Measurements from ENCODE around the gene HOXB3.
A peak's percentile ranks its signal among the peaks of the same experiment; 100 is the strongest.

HOXB3 gene

GRCh38 chr17:48630925-48631692 lies 41.1 kb upstream of the HOXB3 start:
- H3K9me3 ChIP-seq (ENCODE audit: control insufficient read depth in 2 of 2, low read length in 2 of 2): no peaks in the 10 kb centered on the region
- H3K4me1 ChIP-seq (ENCODE audit: control insufficient read depth in 2 of 2, insufficient read depth in 2 of 2, low read length in 2 of 2): peaks cover 52 to 78% of the 10 kb centered on the region in 2 donors
- H3K9ac ChIP-seq (ENCODE audit: low read depth in 1 of 2, low read length in 2 of 2): peak overlapping the region; percentile 84 to 86
- H3K36me3 ChIP-seq (ENCODE audit: control insufficient read depth in 2 of 2, insufficient read depth in 2 of 2, low read length in 2 of 2): peaks cover 2 to 6% of the 10 kb centered on the region in 2 donors
- H3K4me3 ChIP-seq (ENCODE audit: low read length in 2 of 2): peak overlapping the region; percentile 70 to 71
- peak overlapping the region; percentile 89 for H3K27ac ChIP-seq (ENCODE audit: low read depth in 2 of 2, low read length in 2 of 2)
- peaks cover 26 to 44% of the 10 kb centered on the region in 2 donors for H3K27me3 ChIP-seq (ENCODE audit: control insufficient read depth in 2 of 2, insufficient read depth in 2 of 2, low read length in 2 of 2)

- H3K36me3 ChIP-seq (ENCODE audit: control insufficient read depth in 2 of 2, insufficient read depth in 2 of 2, low read length in 2 of 2): no peaks in the 10 kb centered on the region
- peak overlapping the region; percentile 17 to 71 for H3K4me3 ChIP-seq (ENCODE audit: low read length in 2 of 2)
- H3K9me3 ChIP-seq (ENCODE audit: control insufficient read depth in 2 of 2, low read length in 2 of 2): no peaks in the 10 kb centered on the region
- H3K4me1 ChIP-seq (ENCODE audit: control insufficient read depth in 2 of 2, insufficient read depth in 2 of 2, low read length in 2 of 2): peaks cover 56 to 72% of the 10 kb centered on the region in 2 donors
- peak overlapping the region; percentile 52 to 86 for H3K9ac ChIP-seq (ENCODE audit: low read depth in 1 of 2, low read length in 2 of 2)
- peak overlapping the region; percentile 89 for H3K27ac ChIP-seq (ENCODE audit: low read depth in 2 of 2, low read length in 2 of 2)
- H3K27me3 ChIP-seq (ENCODE audit: control insufficient read depth in 2 of 2, insufficient read depth in 2 of 2, low read length in 2 of 2): peaks cover 25 to 36% of the 10 kb centered on the region in 2 donors
Observed at GRCh38 chr17:48630009-48630924, 40.2 kb upstream of the HOXB3 start.

- no peaks in the 10 kb centered on the region for H3K36me3 ChIP-seq (ENCODE audit: control insufficient read depth in 2 of 2, insufficient read depth in 2 of 2, low read length in 2 of 2)
- no peaks in the 10 kb centered on the region for H3K9me3 ChIP-seq (ENCODE audit: control insufficient read depth in 2 of 2, low read length in 2 of 2)
- peak overlapping the region; percentile 5 to 71 for H3K4me3 ChIP-seq (ENCODE audit: low read length in 2 of 2)
- peaks cover 25 to 37% of the 10 kb centered on the region in 2 donors for H3K27me3 ChIP-seq (ENCODE audit: control insufficient read depth in 2 of 2, insufficient read depth in 2 of 2, low read length in 2 of 2)
- H3K27ac ChIP-seq (ENCODE audit: low read depth in 2 of 2, low read length in 2 of 2): peak overlapping the region; percentile 91 to 94
- H3K9ac ChIP-seq (ENCODE audit: low read depth in 1 of 2, low read length in 2 of 2): peak overlapping the region; percentile 57 to 84
- H3K4me1 ChIP-seq (ENCODE audit: control insufficient read depth in 2 of 2, insufficient read depth in 2 of 2, low read length in 2 of 2): peaks cover 52 to 69% of the 10 kb centered on the region in 2 donors
Observed at GRCh38 chr17:48629411-48629759, 39.3 kb upstream of the HOXB3 start.

- H3K27ac ChIP-seq (ENCODE audit: low read depth in 2 of 2, low read length in 2 of 2): peak overlapping the region; percentile 91 to 94
- peaks cover 53 to 69% of the 10 kb centered on the region in 2 donors for H3K4me1 ChIP-seq (ENCODE audit: control insufficient read depth in 2 of 2, insufficient read depth in 2 of 2, low read length in 2 of 2)
- H3K36me3 ChIP-seq (ENCODE audit: control insufficient read depth in 2 of 2, insufficient read depth in 2 of 2, low read length in 2 of 2): no peaks in the 10 kb centered on the region
- peaks cover 25 to 40% of the 10 kb centered on the region in 2 donors for H3K27me3 ChIP-seq (ENCODE audit: control insufficient read depth in 2 of 2, insufficient read depth in 2 of 2, low read length in 2 of 2)
- H3K9ac ChIP-seq (ENCODE audit: low read depth in 1 of 2, low read length in 2 of 2): peak overlapping the region; percentile 68 to 84
- H3K4me3 ChIP-seq (ENCODE audit: low read length in 2 of 2): peak overlapping the region; percentile 5 to 71
- no peaks in the 10 kb centered on the region for H3K9me3 ChIP-seq (ENCODE audit: control insufficient read depth in 2 of 2, low read length in 2 of 2)
Observed at GRCh38 chr17:48628649-48629410, 38.8 kb upstream of the HOXB3 start.

GRCh38 chr17:48627623-48628521 lies 37.8 kb upstream of the HOXB3 start:
- peak overlapping the region; percentile 71 to 74 for H3K4me3 ChIP-seq (ENCODE audit: low read length in 2 of 2)
- H3K9me3 ChIP-seq (ENCODE audit: control insufficient read depth in 2 of 2, low read length in 2 of 2): no peaks in the 10 kb centered on the region
- peak overlapping the region; percentile 91 to 94 for H3K27ac ChIP-seq (ENCODE audit: low read depth in 2 of 2, low read length in 2 of 2)
- peak overlapping the region; percentile 68 to 84 for H3K9ac ChIP-seq (ENCODE audit: low read depth in 1 of 2, low read length in 2 of 2)
- peaks cover 21 to 44% of the 10 kb centered on the region in 2 donors for H3K27me3 ChIP-seq (ENCODE audit: control insufficient read depth in 2 of 2, insufficient read depth in 2 of 2, low read length in 2 of 2)
- no peaks in the 10 kb centered on the region for H3K36me3 ChIP-seq (ENCODE audit: control insufficient read depth in 2 of 2, insufficient read depth in 2 of 2, low read length in 2 of 2)
- H3K4me1 ChIP-seq (ENCODE audit: control insufficient read depth in 2 of 2, insufficient read depth in 2 of 2, low read length in 2 of 2): peaks cover 53 to 64% of the 10 kb centered on the region in 2 donors

- peaks cover 52 to 59% of the 10 kb centered on the region in 2 donors for H3K4me1 ChIP-seq (ENCODE audit: control insufficient read depth in 2 of 2, insufficient read depth in 2 of 2, low read length in 2 of 2)
- H3K4me3 ChIP-seq (ENCODE audit: low read length in 2 of 2): peak overlapping the region; percentile 71 to 74
- H3K27me3 ChIP-seq (ENCODE audit: control insufficient read depth in 2 of 2, insufficient read depth in 2 of 2, low read length in 2 of 2): peaks cover 21 to 42% of the 10 kb centered on the region in 2 donors
- H3K9me3 ChIP-seq (ENCODE audit: control insufficient read depth in 2 of 2, low read length in 2 of 2): no peaks in the 10 kb centered on the region
- peak overlapping the region; percentile 91 to 94 for H3K27ac ChIP-seq (ENCODE audit: low read depth in 2 of 2, low read length in 2 of 2)
- H3K36me3 ChIP-seq (ENCODE audit: control insufficient read depth in 2 of 2, insufficient read depth in 2 of 2, low read length in 2 of 2): no peaks in the 10 kb centered on the region
- H3K9ac ChIP-seq (ENCODE audit: low read depth in 1 of 2, low read length in 2 of 2): peak overlapping the region; percentile 68 to 84
Observed at GRCh38 chr17:48627118-48627597, 37.1 kb upstream of the HOXB3 start.

- H3K9me3 ChIP-seq (ENCODE audit: control insufficient read depth in 2 of 2, low read length in 2 of 2): no peaks in the 10 kb centered on the region
- peaks cover 21 to 48% of the 10 kb centered on the region in 2 donors for H3K27me3 ChIP-seq (ENCODE audit: control insufficient read depth in 2 of 2, insufficient read depth in 2 of 2, low read length in 2 of 2)
- peaks cover 52 to 57% of the 10 kb centered on the region in 2 donors for H3K4me1 ChIP-seq (ENCODE audit: control insufficient read depth in 2 of 2, insufficient read depth in 2 of 2, low read length in 2 of 2)
- no peaks in the 10 kb centered on the region for H3K36me3 ChIP-seq (ENCODE audit: control insufficient read depth in 2 of 2, insufficient read depth in 2 of 2, low read length in 2 of 2)
- H3K27ac ChIP-seq (ENCODE audit: low read depth in 2 of 2, low read length in 2 of 2): peak within 1 kb of the TSS; percentile 91 to 94
- peak within 1 kb of the TSS; percentile 72 to 74 for H3K4me3 ChIP-seq (ENCODE audit: low read length in 2 of 2)
- H3K9ac ChIP-seq (ENCODE audit: low read depth in 1 of 2, low read length in 2 of 2): peak within 1 kb of the TSS; percentile 75 to 84
Observed at GRCh38 chr17:48626245-48627117, 36.4 kb upstream of the HOXB3 start, which contains the start of gene HOXB9. TSS of gene HOXB9 (minus strand) at chr17:48626358. CDS start at chr17:48626269, 89 bp downstream.

- peaks cover 54 to 55% of the 10 kb centered on the region in 2 donors for H3K4me1 ChIP-seq (ENCODE audit: control insufficient read depth in 2 of 2, insufficient read depth in 2 of 2, low read length in 2 of 2)
- peak overlapping the region; percentile 75 to 84 for H3K9ac ChIP-seq (ENCODE audit: low read depth in 1 of 2, low read length in 2 of 2)
- H3K36me3 ChIP-seq (ENCODE audit: control insufficient read depth in 2 of 2, insufficient read depth in 2 of 2, low read length in 2 of 2): no peaks in the 10 kb centered on the region
- H3K27ac ChIP-seq (ENCODE audit: low read depth in 2 of 2, low read length in 2 of 2): peak overlapping the region; percentile 91 to 94
- peak overlapping the region; percentile 72 to 74 for H3K4me3 ChIP-seq (ENCODE audit: low read length in 2 of 2)
- peaks cover 17 to 48% of the 10 kb centered on the region in 2 donors for H3K27me3 ChIP-seq (ENCODE audit: control insufficient read depth in 2 of 2, insufficient read depth in 2 of 2, low read length in 2 of 2)
- no peaks in the 10 kb centered on the region for H3K9me3 ChIP-seq (ENCODE audit: control insufficient read depth in 2 of 2, low read length in 2 of 2)
Observed at GRCh38 chr17:48625495-48626244, 35.6 kb upstream of the HOXB3 start.
